ENCODE measurements around the gene NSD1. TPM values are rescaled to one million over a fixed set of nuclear protein-coding genes. Genes with fewer than 3 reads are reported as not detected.

Gene NSD1
- total and polyA plus RNA-seq, 9 of the 15 experiments (the other 6 are each of a cell fraction or from before 2014, with no cell fraction given): 3.8 to 51.0 (median 24.7) TPM

GRCh38 chr5:177311723-177312648 lies 178.4 kb downstream of the NSD1 start, which contains the start of gene MXD3 (continued):
- peak; percentile 64; the same call in 1 of the 2 replicates for TF ChIP-seq ETS1 (conservative IDR thresholded peaks at IDR 0.05; ENCODE audit: control insufficient read depth, low read depth, low read length)
- no peak for TF ChIP-seq STAG1 (CRISPR knock-in tag; IDR thresholded peaks at IDR 0.05; ENCODE audit: borderline replicate concordance)
- no peak for TF ChIP-seq KLF16 (IDR thresholded peaks at IDR 0.05)
- no peak for TF ChIP-seq BRF1 (IDR thresholded peaks at IDR 0.05; ENCODE audit: borderline replicate concordance, extremely low read depth, insufficient read length)
- peak; percentile 94 to 95 for TF ChIP-seq SIN3A (IDR thresholded peaks at IDR 0.05; ENCODE audit: borderline replicate concordance in 2 of 2, control insufficient read depth in 1 of 2, low read depth in 2 of 2, low read length in 2 of 2)
- no peak for TF ChIP-seq HEY1 (CRISPR knock-in tag; IDR thresholded peaks at IDR 0.05; ENCODE audit: borderline replicate concordance)
- TF ChIP-seq YY1 (IDR thresholded peaks at IDR 0.05; ENCODE audit: borderline replicate concordance in 1 of 3, control insufficient read depth in 1 of 3, extremely low read depth in 1 of 3, insufficient read depth in 3 of 3, insufficient read length in 1 of 3, insufficient replicate concordance in 2 of 3, low read depth in 1 of 3, low read length in 2 of 3): peak in 1 of 3 experiments; percentile 31
- no peak for TF ChIP-seq ARID2 (IDR thresholded peaks at IDR 0.05)
- no peak for TF ChIP-seq SAFB (IDR thresholded peaks at IDR 0.05; ENCODE audit: borderline replicate concordance, low read depth, low read length)
- no peak for TF ChIP-seq ILF3 (IDR thresholded peaks at IDR 0.05; ENCODE audit: borderline replicate concordance)
- TF ChIP-seq KAT8 (IDR thresholded peaks at IDR 0.05; ENCODE audit: low read depth): no peak
- TF ChIP-seq NR4A1 (CRISPR knock-in tag; IDR thresholded peaks at IDR 0.05): no peak
- no peak for TF ChIP-seq NR4A1 (tag; IDR thresholded peaks at IDR 0.05)
- TF ChIP-seq ZNF444 (CRISPR knock-in tag; IDR thresholded peaks at IDR 0.05): no peak
- no peak for TF ChIP-seq ERF (CRISPR knock-in tag; IDR thresholded peaks at IDR 0.05)
- TF ChIP-seq PHB (CRISPR knock-in tag; IDR thresholded peaks at IDR 0.05): no peak
- TF ChIP-seq NFXL1 (CRISPR knock-in tag; IDR thresholded peaks at IDR 0.05): no peak
- no peak for TF ChIP-seq PRDM10 (IDR thresholded peaks at IDR 0.05; ENCODE audit: partially characterized antibody)
- TF ChIP-seq NFATC3 (IDR thresholded peaks at IDR 0.05): no peak
- no peak for TF ChIP-seq NR2C1 (IDR thresholded peaks at IDR 0.05)
- no peak for TF ChIP-seq NR2C1 (tag; IDR thresholded peaks at IDR 0.05)
- 0 out of 2 replicates have a peak, but pooled peaks have one; percentile 13 for TF ChIP-seq ZBTB12 (CRISPR knock-in tag; IDR thresholded peaks at IDR 0.05)

All from K562 (cell line).